Transverse colon (tissue), 4 donors: ENCODE measurements around the gene ASB10.

Experiments
- EP300 ChIP-seq: sonication (generic); formaldehyde crosslinking; IDR thresholded peaks from one replicate; pipeline ENCODE4 v1.6.1; 2017; ENCODE audit warnings: antibody characterized with exemption, low read depth
- POLR2A ChIP-seq: fragments of 450-650 bp; IDR thresholded peaks from one replicate; pipeline ENCODE4 v1.6.1; 2016; ENCODE audit warnings: antibody characterized with exemption, mild to moderate bottlenecking, moderate library complexity
- POLR2AphosphoS5 ChIP-seq, 3 donors: sonication (generic); formaldehyde crosslinking; IDR thresholded peaks; one replicate each; pipeline ENCODE4 v1.6.1; 2016; ENCODE audit warnings: antibody characterized with exemption in 3 of 3
- TF ChIP-seq, protein P1 (sequence below), 5 experiments: fragments of 200-600 bp in 3 of 5; fragments of 450-650 bp in 2 of 5; sonication (generic) in 3 of 5; IDR thresholded peaks; 1 replicate in 2 of 5; 2 replicates in 3 of 5; pipeline ENCODE4 v1.5.1; 2016 to 2017; ENCODE audit warnings: antibody characterized with exemption in 5 of 5, inconsistent platforms in 3 of 5, mild to moderate bottlenecking in 2 of 5, moderate library complexity in 1 of 5

DNA sequence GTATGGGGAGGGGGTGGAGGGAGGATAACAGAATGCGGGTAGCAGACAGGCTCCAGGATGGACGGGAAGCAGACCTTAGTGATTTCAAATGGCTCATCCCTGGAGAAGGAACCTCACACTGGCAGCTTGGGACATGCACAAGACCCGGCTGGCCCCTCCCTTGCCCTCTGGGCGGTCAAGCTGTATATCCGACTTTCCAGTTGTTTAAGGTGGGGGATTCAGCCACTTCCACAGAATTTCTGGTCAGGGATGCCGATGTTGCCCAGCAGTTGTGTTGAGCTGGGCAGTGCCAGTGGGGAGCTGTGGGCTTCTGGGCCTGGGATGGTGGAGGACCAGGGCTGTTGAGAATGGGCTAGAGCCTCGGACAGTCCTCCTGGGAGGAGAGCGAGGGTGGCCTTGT is 58.3 kb downstream of the ASB10 start:
- no peak for TF ChIP-seq POLR2A
- no peak for TF ChIP-seq POLR2AphosphoS5 (IDR thresholded peaks at IDR 0.05)
- TF ChIP-seq, protein P1, sequence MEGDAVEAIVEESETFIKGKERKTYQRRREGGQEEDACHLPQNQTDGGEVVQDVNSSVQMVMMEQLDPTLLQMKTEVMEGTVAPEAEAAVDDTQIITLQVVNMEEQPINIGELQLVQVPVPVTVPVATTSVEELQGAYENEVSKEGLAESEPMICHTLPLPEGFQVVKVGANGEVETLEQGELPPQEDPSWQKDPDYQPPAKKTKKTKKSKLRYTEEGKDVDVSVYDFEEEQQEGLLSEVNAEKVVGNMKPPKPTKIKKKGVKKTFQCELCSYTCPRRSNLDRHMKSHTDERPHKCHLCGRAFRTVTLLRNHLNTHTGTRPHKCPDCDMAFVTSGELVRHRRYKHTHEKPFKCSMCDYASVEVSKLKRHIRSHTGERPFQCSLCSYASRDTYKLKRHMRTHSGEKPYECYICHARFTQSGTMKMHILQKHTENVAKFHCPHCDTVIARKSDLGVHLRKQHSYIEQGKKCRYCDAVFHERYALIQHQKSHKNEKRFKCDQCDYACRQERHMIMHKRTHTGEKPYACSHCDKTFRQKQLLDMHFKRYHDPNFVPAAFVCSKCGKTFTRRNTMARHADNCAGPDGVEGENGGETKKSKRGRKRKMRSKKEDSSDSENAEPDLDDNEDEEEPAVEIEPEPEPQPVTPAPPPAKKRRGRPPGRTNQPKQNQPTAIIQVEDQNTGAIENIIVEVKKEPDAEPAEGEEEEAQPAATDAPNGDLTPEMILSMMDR (IDR thresholded peaks at IDR 0.05), result no peak
- TF ChIP-seq EP300, result no peak
